ENCODE measurements around the gene UBE2I. TPM values are rescaled to one million over a fixed set of nuclear protein-coding genes. Genes with fewer than 3 reads are reported as not detected.

UBE2I gene
- total RNA-seq, 1 donor: 108 TPM

DNA sequence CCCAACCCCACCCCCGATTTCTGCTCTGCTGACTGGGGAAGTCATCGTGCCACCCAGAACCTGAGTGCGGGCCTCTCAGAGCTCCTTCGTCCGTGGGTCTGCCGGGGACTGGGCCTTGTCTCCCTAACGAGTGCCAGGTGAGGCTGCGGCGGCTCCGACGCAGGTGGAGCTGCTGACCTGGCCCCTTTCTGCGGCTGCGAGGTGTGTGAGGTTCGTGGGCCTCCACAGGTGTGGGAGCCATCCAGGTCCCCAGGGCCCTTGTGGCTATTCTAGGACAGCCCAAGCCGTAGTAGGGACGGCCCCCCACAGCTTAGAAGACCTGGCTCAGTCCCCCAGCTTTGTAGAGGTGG is 3.0 kb downstream of the UBE2I start:
- Histone ChIP-seq H3K4me3 (ENCODE audit: low read length) (no peak overlapping the region), H3K27me3 (ENCODE audit: insufficient read depth, low read length) (no peaks in the 10 kb centered on the region), H3K9me3 (ENCODE audit: low read depth, low read length) (no peaks in the 10 kb centered on the region), H3K4me1 (ENCODE audit: insufficient read depth, low read length) (peaks cover 47% of the 10 kb centered on the region)

DNA sequence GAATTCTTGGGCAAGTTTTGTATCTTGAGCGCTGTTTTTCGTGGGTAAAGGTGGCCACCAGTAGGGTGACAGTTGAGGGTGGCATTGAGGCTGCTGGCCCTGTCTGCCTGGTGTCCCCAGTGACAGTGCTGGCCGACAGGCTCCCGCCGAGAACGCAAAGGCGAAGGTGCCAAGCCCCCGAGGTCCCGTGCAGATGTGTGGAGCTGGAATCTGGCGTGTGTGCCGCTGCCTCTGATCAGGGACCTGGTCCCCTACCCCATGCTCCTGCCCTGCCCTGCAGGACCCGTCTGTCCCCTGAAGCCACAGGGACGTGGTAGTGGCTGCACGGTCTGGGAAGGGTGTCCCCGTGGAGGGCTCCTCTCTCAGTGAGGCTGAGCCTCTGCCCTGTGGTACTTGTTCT is 3.5 kb downstream of the UBE2I start:
- peaks cover 46% of the 10 kb centered on the region for H3K4me1 ChIP-seq (ENCODE audit: insufficient read depth, low read length)
- no peaks in the 10 kb centered on the region for H3K27me3 ChIP-seq (ENCODE audit: insufficient read depth, low read length)
- H3K9me3 ChIP-seq (ENCODE audit: low read depth, low read length): no peaks in the 10 kb centered on the region

DNA sequence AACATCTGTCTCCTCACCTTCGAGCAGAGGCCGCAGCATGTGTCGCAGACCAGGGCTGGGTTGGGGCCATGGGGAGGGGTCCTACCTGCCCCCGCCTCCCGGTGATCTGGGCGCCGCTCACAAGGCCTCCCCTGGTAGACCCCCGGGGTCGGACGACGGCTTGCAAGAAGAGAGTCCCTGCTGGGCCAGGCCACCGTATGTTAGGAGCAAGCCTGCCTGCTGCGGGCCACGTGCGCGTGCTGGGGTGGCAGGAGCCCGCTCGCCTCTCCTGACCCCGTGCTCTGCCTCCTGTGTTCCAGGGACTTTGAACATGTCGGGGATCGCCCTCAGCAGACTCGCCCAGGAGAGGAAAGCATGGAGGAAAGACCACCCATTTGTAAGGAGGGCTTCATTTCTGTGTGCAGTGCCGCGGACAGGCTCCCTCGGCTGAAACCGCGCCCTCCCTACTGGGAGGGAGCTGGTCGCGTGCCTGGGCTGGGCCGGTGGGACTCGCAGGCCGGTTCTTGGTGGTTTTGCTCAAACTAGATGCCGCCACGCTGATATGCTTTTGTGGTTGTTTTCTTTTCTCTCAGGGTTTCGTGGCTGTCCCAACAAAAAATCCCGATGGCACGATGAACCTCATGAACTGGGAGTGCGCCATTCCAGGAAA is 4.4 kb downstream of the UBE2I start:
- no peak overlapping the region for H3K4me3 ChIP-seq (ENCODE audit: low read length)
- H3K9me3 ChIP-seq (ENCODE audit: low read depth, low read length): no peaks in the 10 kb centered on the region
- no peaks in the 10 kb centered on the region for H3K27me3 ChIP-seq (ENCODE audit: insufficient read depth, low read length)
- H3K4me1 ChIP-seq (ENCODE audit: insufficient read depth, low read length): peaks cover 40% of the 10 kb centered on the region

More for the DNA sequence above, 3.5 kb downstream of the UBE2I start:
- H3K4me3 ChIP-seq (ENCODE audit: low read length): no peak overlapping the region

DNA sequence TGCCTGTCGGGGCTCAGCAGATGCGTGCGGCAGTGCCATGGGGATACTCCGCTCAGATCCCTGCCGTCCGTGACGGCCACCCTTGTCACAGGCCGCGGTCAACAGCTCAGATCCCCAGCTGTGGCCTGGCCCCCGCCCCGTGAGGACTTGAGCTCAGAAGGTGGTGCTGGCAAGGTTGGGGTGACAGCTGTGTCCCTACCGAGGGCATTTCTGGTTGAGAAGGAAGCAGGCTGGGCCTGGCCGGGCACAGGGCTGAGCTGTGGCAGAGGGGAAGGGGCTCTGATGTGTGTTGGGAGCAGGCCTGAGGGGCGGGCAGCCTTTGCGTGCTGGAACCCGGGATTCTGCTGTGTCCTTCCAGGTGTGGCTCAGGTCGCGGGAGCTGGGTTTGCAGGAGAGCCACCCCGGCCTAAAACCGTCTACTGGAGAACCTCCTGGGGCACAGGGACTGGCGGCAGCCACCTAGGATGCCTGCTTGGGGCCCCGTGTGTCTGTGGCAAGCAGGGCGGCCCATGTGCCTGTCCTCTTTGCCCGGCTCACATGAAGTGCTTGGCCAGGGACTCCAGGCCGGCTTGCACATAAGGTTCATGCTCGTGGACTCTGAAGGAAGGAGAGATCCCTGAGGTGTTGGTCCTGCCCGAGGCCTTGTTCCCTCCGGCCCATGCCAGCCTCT is 5.1 kb downstream of the UBE2I start:
- H3K4me3 ChIP-seq (ENCODE audit: low read length): no peak overlapping the region
- no peaks in the 10 kb centered on the region for H3K9me3 ChIP-seq (ENCODE audit: low read depth, low read length)
- H3K4me1 ChIP-seq (ENCODE audit: insufficient read depth, low read length): peaks cover 40% of the 10 kb centered on the region
- H3K27me3 ChIP-seq (ENCODE audit: insufficient read depth, low read length): no peaks in the 10 kb centered on the region

DNA sequence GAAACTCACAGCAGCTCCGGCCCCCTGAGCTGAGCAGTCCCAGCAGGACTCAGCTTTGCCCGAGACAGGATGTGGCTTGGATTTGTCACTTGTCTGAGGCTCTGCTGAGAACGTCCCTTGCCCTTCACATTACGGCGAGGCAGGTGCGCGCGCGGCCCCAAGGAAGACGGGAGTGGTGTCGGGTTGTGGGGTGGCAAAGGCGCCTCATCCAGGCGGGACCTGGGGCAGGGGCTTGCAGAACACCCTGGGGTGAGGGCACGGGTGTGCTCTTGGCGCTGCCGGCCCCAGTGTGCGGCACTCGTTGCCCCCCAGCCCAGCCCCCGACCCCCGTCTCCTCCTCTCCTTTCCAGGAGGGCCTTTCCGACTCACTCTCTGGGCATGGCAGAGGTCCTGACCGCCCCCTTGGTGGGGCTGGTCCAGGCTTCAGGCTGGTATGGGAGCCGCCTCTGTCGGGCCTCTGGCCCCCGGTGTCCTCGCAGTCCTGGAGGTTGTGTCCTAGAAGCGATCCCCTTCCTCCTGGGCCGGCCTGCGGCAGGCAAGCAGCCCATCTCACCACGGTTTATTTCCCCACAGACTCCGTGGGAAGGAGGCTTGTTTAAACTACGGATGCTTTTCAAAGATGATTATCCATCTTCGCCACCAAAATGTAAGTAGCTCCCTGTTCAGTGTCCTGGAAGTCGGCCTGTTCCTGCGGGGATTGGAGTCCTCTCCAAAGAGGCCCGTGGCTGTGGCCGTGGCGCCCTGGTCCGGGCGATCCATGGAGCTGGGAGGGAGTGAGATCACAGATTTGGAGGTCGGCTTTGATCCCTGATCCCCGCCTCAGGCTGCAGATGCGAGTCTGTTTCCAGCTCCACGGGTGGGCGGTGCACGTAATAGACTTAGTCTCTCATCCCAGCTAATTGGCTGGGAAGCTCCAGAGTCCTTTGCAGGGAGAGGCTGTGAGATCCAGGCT is 5.9 kb downstream of the UBE2I start:
- H3K4me1 ChIP-seq (ENCODE audit: insufficient read depth, low read length): peaks cover 38% of the 10 kb centered on the region

DNA sequence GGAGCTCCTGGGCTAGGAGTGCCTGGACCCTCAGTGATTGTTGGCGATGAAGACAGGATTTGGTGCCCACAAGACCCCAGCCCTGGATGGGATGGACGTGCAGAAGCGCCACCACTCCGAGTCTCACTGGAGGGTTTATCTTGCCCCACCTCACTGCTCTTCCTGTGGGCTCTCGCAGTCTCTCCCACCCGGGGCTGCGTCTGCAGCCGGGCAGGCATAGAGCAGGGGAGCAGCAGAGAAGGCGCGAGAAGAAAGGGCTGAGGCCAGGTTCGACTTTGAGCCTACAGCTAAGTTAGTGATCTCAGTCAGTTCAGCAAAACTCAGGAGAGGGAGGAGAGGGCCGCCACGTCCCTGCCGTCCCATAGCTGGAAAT is 6.6 kb downstream of the UBE2I start:
- H3K27me3 ChIP-seq (ENCODE audit: insufficient read depth, low read length): no peaks in the 10 kb centered on the region
- H3K4me3 ChIP-seq (ENCODE audit: low read length): no peak overlapping the region
- H3K4me1 ChIP-seq (ENCODE audit: insufficient read depth, low read length): peaks cover 31% of the 10 kb centered on the region
- no peaks in the 10 kb centered on the region for H3K9me3 ChIP-seq (ENCODE audit: low read depth, low read length)

More for the DNA sequence above, 5.9 kb downstream of the UBE2I start:
- H3K27me3 ChIP-seq (ENCODE audit: insufficient read depth, low read length): no peaks in the 10 kb centered on the region
- H3K4me3 ChIP-seq (ENCODE audit: low read length): no peak overlapping the region
- H3K9me3 ChIP-seq (ENCODE audit: low read depth, low read length): no peaks in the 10 kb centered on the region

DNA sequence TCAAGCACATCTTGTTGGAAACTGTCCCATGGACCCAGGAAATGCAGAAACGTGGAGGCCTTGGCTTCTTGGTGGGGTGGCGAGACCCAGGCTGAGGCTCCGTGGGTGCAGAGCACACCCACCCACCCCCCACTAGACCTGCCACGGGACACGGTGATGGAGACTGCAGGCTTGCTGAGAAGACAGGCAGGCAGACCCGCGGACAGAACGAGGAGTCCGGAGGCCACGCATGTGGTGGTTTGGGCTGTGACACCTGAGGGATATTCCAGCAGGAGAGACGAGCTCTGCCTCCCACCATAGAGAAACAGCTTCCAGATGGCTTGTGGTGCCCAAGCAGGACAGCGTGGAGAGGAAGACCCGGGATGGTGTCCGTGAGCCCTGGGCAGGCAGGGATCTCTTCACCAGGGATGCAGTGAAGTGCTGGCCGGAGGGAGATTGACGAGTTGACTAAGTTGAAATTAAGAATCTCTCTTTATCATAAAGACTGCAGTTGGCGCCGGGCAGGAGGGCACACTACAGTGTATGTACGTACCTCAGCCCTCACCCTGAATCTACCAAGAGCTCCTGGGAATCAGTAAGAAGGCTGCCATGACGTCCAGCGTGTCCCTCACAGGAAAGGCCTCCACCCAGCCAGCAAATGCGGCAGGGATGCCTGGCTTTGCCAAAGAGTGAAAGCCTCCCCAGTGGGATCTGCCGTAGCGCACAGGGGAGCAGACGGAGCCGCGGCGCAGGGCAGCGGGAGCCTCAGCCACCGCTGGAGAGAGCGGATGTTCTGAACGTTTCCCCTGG is 8.2 kb downstream of the UBE2I start:
- Histone ChIP-seq H3K9me3 (ENCODE audit: low read depth, low read length) (no peaks in the 10 kb centered on the region), H3K4me1 (ENCODE audit: insufficient read depth, low read length) (peaks cover 15% of the 10 kb centered on the region), H3K4me3 (ENCODE audit: low read length) (no peak overlapping the region), H3K27me3 (ENCODE audit: insufficient read depth, low read length) (no peaks in the 10 kb centered on the region)

DNA sequence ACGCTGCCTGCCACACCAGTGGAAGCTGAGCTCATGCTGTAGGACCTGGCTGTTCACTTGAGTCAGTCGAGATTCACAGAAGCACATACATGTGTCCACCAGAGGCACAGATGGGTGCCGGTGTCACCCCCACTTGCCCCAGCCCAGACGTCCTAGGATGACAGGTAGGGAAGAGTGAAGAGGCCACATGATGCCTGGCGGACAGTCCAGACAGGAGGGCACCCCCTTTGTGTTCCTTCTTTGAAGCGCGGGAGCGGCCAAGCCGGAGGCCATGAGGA is 8.8 kb downstream of the UBE2I start:
- Histone ChIP-seq H3K4me1 (ENCODE audit: insufficient read depth, low read length) (peaks cover 10% of the 10 kb centered on the region), H3K9me3 (ENCODE audit: low read depth, low read length) (no peaks in the 10 kb centered on the region), H3K4me3 (ENCODE audit: low read length) (no peak overlapping the region), H3K27me3 (ENCODE audit: insufficient read depth, low read length) (no peaks in the 10 kb centered on the region)

DNA sequence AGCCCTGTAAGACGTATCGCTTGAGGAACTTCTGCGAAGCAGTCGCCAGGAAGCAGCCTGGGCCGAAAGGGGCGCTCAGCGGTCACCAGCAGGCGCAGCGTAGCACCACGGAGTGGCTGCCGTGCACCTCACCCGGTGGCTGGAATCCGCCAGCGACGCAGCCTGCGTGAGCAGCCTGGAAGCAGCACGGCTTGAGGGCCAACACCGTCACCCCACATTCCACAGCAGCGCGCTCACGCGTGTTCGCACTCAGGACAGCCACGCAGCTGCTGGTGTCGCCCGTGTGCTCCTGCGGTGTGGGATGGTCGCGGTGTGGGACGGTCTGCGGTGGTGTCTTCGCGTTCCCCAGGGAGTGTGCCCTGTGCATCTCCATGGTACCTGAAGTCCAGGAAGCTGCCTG is 9.6 kb downstream of the UBE2I start:
- Histone ChIP-seq H3K4me3 (ENCODE audit: low read length) (no peak overlapping the region), H3K27me3 (ENCODE audit: insufficient read depth, low read length) (no peaks in the 10 kb centered on the region), H3K4me1 (ENCODE audit: insufficient read depth, low read length) (peaks cover 8% of the 10 kb centered on the region), H3K9me3 (ENCODE audit: low read depth, low read length) (no peaks in the 10 kb centered on the region)

DNA sequence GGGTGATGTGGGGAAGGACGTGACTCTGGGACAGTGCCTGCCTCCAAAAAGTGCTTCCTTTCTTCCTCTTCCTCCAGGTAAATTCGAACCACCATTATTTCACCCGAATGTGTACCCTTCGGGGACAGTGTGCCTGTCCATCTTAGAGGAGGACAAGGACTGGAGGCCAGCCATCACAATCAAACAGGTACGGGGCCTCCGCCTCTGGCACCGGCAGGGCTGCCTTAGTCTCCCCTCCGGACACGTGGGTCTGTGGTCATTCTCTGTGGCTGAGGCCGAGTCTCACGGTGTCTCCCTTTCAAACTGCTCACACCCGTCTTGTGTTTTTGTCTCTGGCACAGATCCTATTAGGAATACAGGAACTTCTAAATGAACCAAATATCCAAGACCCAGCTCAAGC is 10.7 kb downstream of the UBE2I start:
- Histone ChIP-seq H3K9me3 (ENCODE audit: low read depth, low read length) (no peaks in the 10 kb centered on the region), H3K4me1 (ENCODE audit: insufficient read depth, low read length) (no peaks in the 10 kb centered on the region), H3K4me3 (ENCODE audit: low read length) (no peak overlapping the region), H3K27me3 (ENCODE audit: insufficient read depth, low read length) (no peaks in the 10 kb centered on the region)

DNA sequence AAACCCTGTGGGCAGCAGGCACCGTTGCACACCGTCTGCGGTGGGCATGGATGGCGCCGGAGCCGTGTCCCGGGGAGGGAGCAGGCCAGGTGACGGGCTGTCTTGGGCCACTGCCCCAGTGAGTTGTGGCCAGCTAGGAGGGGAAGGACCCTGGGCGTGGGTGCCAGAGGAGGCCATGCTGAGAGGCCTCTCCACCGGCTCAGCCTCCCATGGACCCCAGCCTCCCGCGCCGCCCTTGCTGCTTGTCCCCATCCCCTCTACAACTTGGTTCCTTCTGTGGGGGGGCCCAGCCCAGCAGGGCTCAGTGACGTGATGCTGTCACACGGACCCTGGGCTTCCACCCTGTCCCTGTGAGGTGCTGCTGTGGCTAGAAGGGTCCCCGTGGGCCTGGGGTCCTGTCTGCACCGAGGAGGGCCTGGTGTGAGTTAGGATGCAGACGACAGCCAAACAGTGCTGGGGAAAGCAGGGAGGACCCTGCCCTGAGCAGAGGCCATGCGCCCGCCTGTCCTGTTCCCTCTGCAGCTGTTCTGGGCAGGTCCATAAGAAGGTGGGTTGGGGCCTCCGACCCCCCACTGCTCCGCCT is 11.3 kb downstream of the UBE2I start:
- H3K4me1 ChIP-seq (ENCODE audit: insufficient read depth, low read length): no peaks in the 10 kb centered on the region
- no peaks in the 10 kb centered on the region for H3K27me3 ChIP-seq (ENCODE audit: insufficient read depth, low read length)
- no peaks in the 10 kb centered on the region for H3K9me3 ChIP-seq (ENCODE audit: low read depth, low read length)
- no peak overlapping the region for H3K4me3 ChIP-seq (ENCODE audit: low read length)

DNA sequence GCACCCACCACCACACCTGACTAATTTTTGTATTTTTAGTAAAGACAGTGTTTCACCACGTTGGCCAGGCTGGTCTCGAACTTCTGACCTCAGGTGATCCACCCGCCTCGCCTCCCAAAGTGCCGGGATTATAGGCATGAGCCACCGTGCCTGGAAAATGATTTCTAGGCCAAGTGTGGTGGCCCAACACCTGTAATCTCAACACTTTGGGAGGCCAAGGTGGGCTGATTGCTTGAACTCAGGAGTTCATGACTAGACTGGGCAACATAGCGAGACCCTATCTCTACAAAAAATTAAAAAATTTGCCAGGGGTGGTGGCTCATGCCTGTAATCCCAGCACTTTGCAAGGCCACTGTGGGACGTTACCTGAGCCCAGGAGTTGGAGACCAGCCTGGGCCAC is 13.0 kb downstream of the UBE2I start:
- H3K9me3 ChIP-seq (ENCODE audit: low read depth, low read length): no peaks in the 10 kb centered on the region
- H3K4me1 ChIP-seq (ENCODE audit: insufficient read depth, low read length): no peaks in the 10 kb centered on the region
- no peak overlapping the region for H3K4me3 ChIP-seq (ENCODE audit: low read length)
- H3K27me3 ChIP-seq (ENCODE audit: insufficient read depth, low read length): no peaks in the 10 kb centered on the region

DNA sequence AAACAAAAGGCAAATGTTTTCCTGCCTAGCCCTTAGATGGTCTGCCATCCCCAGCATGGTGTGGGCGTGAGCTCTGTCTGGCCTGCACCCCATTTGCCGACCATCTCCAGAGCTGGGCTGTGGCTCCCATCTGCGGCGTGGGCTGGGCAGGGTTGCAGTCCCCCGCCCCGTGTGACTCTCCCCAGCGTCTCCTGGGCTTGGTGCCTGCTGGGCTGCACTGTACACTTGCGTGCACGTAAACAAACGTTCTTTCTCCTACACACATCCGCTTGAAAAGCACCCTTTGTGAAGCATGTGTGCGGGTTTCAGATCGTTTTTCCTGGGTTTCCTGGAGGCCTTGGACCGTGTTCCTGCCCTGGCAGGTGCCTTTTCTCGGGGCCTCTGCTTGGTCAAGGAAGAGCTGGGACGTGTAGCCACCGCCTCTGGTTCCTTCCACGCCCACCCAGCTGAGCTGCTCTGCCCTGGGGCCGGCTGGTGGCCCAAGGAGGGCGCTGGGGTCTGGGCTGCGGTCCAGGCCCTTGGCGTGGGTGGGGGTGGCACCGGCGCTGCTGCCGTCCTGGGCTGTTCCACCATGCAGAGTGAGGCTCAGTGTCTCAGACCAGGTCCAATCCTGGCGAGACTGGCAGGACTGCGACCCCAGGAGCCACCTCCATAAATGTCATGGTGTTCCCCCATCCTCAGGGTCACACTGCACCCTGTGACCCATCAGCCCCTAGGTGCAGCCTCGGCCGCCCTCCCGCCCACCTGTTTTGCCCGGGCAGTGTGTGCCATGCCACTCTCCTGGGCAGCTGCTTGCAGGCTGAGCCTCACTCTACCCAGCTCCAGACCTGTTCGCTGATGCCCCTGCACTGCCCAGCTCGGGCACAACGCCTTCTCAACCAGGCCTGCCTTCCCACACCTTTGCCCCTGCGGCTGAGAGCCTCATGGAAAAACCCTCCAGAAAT is 14.1 kb downstream of the UBE2I start:
- H3K4me1 ChIP-seq (ENCODE audit: insufficient read depth, low read length): no peaks in the 10 kb centered on the region
- no peaks in the 10 kb centered on the region for H3K9me3 ChIP-seq (ENCODE audit: low read depth, low read length)
- no peak overlapping the region for H3K4me3 ChIP-seq (ENCODE audit: low read length)
- H3K27me3 ChIP-seq (ENCODE audit: insufficient read depth, low read length): no peaks in the 10 kb centered on the region

DNA sequence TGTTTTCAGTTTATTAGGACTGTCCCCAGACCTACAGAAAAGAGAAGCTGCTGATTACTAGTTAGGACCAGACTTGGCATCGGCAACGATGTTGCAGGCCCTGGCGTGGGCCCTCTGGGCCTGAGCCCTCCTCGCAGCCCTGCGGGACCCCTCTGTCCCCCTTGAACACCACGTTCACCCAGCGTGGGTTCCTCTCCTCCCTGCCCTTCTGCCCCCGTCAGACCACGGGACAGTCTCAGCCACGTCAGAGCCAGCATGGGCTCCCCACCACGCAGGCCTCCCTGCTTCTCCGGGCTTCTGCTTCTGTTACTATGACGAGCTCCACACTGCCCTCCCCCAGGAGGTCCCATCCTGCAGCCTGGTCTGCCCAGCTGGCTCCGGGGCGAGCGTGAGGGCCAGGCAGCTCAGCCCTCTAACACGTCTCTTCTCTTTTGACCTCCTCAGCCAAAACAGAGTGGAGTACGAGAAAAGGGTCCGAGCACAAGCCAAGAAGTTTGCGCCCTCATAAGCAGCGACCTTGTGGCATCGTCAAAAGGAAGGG is 14.9 kb downstream of the UBE2I start:
- Histone ChIP-seq H3K27me3 (ENCODE audit: insufficient read depth, low read length) (no peaks in the 10 kb centered on the region), H3K4me3 (ENCODE audit: low read length) (no peak overlapping the region), H3K4me1 (ENCODE audit: insufficient read depth, low read length) (no peaks in the 10 kb centered on the region), H3K9me3 (ENCODE audit: low read depth, low read length) (no peaks in the 10 kb centered on the region)

Data from mononuclear cell (primary cell).